ENCODE data around the gene PPP6R3. TPM values are rescaled to one million over a fixed set of nuclear protein-coding genes. Genes with fewer than 3 reads are reported as not detected.

Gene PPP6R3
- polyA plus RNA-seq, 3 donors from 2014 or later, result 18.2 to 48.4 (median 29.8) TPM

Other genes with a start within 250 kb of the PPP6R3 start
- gene KMT5B, start 247.5 kb upstream of the PPP6R3 start, polyA plus RNA-seq, result 10 to 100 TPM; 23.9 to 58.5 (median 30.0) TPM
- gene C11orf24, start 188.8 kb upstream of the PPP6R3 start, polyA plus RNA-seq, result 10 to 100 TPM; 10.4 to 27.1 (median 12.6) TPM
- gene LRP5, start 148.2 kb upstream of the PPP6R3 start, polyA plus RNA-seq, result 1 to 10 TPM in 1 of 3 donors, under 1 TPM in 2; 0.03 to 1.2 (median 0.66) TPM
- not detected for gene GAL, start 223.8 kb downstream of the PPP6R3 start, polyA plus RNA-seq